Measurements from ENCODE around the gene GRK6. TPM values are rescaled to one million over a fixed set of nuclear protein-coding genes. Genes with fewer than 3 reads are reported as not detected.

The GRK6 gene
- total RNA-seq, 4 donors from 2014 or later = 20.7 to 42.3 (median 31.5) TPM

DNA sequence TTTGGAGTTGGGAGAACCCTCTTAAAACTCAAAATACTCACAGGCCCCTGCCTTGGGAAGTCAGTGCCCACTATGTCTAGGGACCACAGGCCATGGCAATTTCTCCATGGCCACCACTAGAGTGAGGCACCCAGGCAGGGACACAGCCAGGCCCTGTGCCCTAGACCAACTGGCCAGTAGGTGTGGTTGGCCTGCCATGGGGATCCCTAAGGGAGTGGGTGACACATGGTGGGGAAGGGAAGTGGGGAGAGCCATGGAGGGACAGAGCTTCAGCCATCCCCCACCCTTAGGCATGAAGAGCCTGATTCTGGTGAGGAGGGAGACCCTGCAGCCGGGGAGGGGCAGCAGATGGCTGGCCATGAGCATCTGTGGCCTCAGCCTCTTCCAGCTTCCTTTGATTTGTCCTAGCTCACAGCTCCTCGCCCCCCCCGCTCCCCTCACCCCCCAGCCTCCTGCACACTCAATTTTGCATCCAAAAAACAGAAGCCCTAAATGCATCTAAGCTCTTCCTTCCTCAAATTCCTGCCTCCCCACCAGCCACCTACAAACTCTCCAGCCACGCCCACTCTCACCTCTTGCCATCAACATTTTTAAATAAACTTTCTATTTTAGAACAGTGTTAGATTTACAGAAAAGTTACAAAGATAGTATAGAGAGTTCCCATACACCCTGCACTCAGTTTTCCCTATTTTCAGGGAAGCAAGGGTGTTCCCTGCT lies 48.5 kb downstream of the GRK6 start:
- H3K4me3 ChIP-seq = no peak overlapping the region
- 22 to 28% methylated on average over 2 of the region's 4 CpGs for WGBS, 2 donors (ENCODE audit: low coverage in 1 of 2)
- peaks cover 0 to 96% (median 77%) of the 10 kb centered on the region in 3 donors for H3K4me1 ChIP-seq
- peak overlapping the region in 3 of 4 donors; percentile 91 to 99 (median 95) for H3K27ac ChIP-seq
- no peaks in the 10 kb centered on the region for H3K36me3 ChIP-seq
- H3K27me3 ChIP-seq = no peaks in the 10 kb centered on the region
- no peaks in the 10 kb centered on the region for H3K9me3 ChIP-seq
- TF ChIP-seq CTCF (IDR thresholded peaks at IDR 0.05) = no peak
- no peak for TF ChIP-seq POLR2A (IDR thresholded peaks at IDR 0.05)
- no peak for TF ChIP-seq EP300 (IDR thresholded peaks at IDR 0.05)
- no peak for TF ChIP-seq POLR2AphosphoS5 (IDR thresholded peaks at IDR 0.05)
- ATAC-seq = no peak

GRCh38 chr5:177475563-177476427 lies 49.3 kb downstream of the GRK6 start:
- H3K36me3 ChIP-seq = no peaks in the 10 kb centered on the region
- ATAC-seq = no peak
- H3K4me3 ChIP-seq = no peak overlapping the region
- peaks cover 0 to 96% (median 74%) of the 10 kb centered on the region in 3 donors for H3K4me1 ChIP-seq
- peak overlapping the region in 3 of 4 donors; percentile 91 to 99 (median 95) for H3K27ac ChIP-seq
- TF ChIP-seq POLR2A (IDR thresholded peaks at IDR 0.05) = no peak
- TF ChIP-seq CTCF (IDR thresholded peaks at IDR 0.05) = no peak
- TF ChIP-seq EP300 (IDR thresholded peaks at IDR 0.05) = no peak
- no peak for TF ChIP-seq POLR2AphosphoS5 (IDR thresholded peaks at IDR 0.05)
- 0 to 41% methylated on average over 1 to 6 of the region's 11 CpGs for WGBS, 2 donors (ENCODE audit: low coverage in 1 of 2)
- no peaks in the 10 kb centered on the region for H3K27me3 ChIP-seq
- H3K9me3 ChIP-seq = no peaks in the 10 kb centered on the region

GRCh38 chr5:177476531-177477233 lies 50.2 kb downstream of the GRK6 start:
- H3K9me3 ChIP-seq = no peaks in the 10 kb centered on the region
- peaks cover 0 to 4% of the 10 kb centered on the region in 2 donors for H3K36me3 ChIP-seq
- no peak overlapping the region for H3K4me3 ChIP-seq
- peaks cover 0 to 96% (median 71%) of the 10 kb centered on the region in 3 donors for H3K4me1 ChIP-seq
- no peaks in the 10 kb centered on the region for H3K27me3 ChIP-seq
- 42% methylated on average over 6 of the region's 18 CpGs; no CpG with 5 or more reads in 1 of the 2 donors for WGBS, 2 donors (ENCODE audit: low coverage in 1 of 2)
- peak; percentile 64 for ATAC-seq
- peak overlapping the region; percentile 61 to 99 (median 93) for H3K27ac ChIP-seq
- TF ChIP-seq EP300 (IDR thresholded peaks at IDR 0.05) (no peak), CTCF (IDR thresholded peaks at IDR 0.05) (no peak), POLR2AphosphoS5 (IDR thresholded peaks at IDR 0.05) (peak; percentile 54), POLR2A (IDR thresholded peaks at IDR 0.05) (no peak)

- 67 to 74% methylated on average over 3 to 6 of the region's 13 CpGs for WGBS, 2 donors (ENCODE audit: low coverage in 1 of 2)
- no peak for ATAC-seq
- no peaks in the 10 kb centered on the region for H3K9me3 ChIP-seq
- H3K27me3 ChIP-seq = no peaks in the 10 kb centered on the region
- H3K36me3 ChIP-seq = peaks cover 0 to 12% of the 10 kb centered on the region in 2 donors
- H3K4me3 ChIP-seq = no peak overlapping the region
- H3K4me1 ChIP-seq = peaks cover 0 to 96% (median 69%) of the 10 kb centered on the region in 3 donors
- H3K27ac ChIP-seq = peak overlapping the region; percentile 61 to 99 (median 93)
- TF ChIP-seq CTCF (IDR thresholded peaks at IDR 0.05) = no peak
- TF ChIP-seq POLR2AphosphoS5 (IDR thresholded peaks at IDR 0.05) = peak; percentile 37
These were observed 51.4 kb downstream of the GRK6 start for GRCh38 chr5:177477701-177478477.
